H9 (cell line): ENCODE data around the gene SNTG2. TPM values are rescaled to one million over a fixed set of nuclear protein-coding genes. Genes with fewer than 3 reads are reported as not detected.

Experiments
- DNase-seq: peaks from one replicate; pipeline ENCODE4 v3.0.0-alpha.2; 2017
- H2AFZ ChIP-seq: one replicate; pipeline ENCODE4 v1.6.1; 2013; ENCODE audit warnings: mild to moderate bottlenecking, low read length, control low read depth, moderate library complexity
- H2AK5ac ChIP-seq: 2 replicates; pipeline ENCODE4 v1.6.1; 2013; ENCODE audit warnings: low read length, control low read depth, mixed read lengths; ENCODE audit not compliant: insufficient read length
- H2BK120ac ChIP-seq: one replicate; pipeline ENCODE4 v1.6.1; 2013; ENCODE audit warnings: low read depth, mild to moderate bottlenecking, low read length, control low read depth, inconsistent platforms; ENCODE audit not compliant: poor library complexity, severe bottlenecking
- H2BK12ac ChIP-seq: 2 replicates; pipeline ENCODE4 v1.6.1; 2013; ENCODE audit warnings: low read length, control low read depth, mixed read lengths, low read depth; ENCODE audit not compliant: insufficient read length
- H2BK15ac ChIP-seq: 2 replicates; pipeline ENCODE4 v1.6.1; 2013; ENCODE audit warnings: low read depth, low read length, control low read depth
- H2BK20ac ChIP-seq: one replicate; pipeline ENCODE4 v1.6.1; 2013; ENCODE audit warnings: low read depth, mild to moderate bottlenecking, low read length, control low read depth, inconsistent platforms; ENCODE audit not compliant: poor library complexity, severe bottlenecking
- H2BK5ac ChIP-seq: 2 replicates; pipeline ENCODE4 v1.6.1; 2013; ENCODE audit warnings: low read length, control low read depth, mixed read lengths; ENCODE audit not compliant: insufficient read length
- H3K14ac ChIP-seq: 2 replicates; pipeline ENCODE4 v1.6.1; 2013; ENCODE audit warnings: low read length, control low read depth; ENCODE audit not compliant: insufficient read depth
- H3K18ac ChIP-seq: 2 replicates; pipeline ENCODE4 v1.6.1; 2013; ENCODE audit warnings: low read depth, mild to moderate bottlenecking, mixed read lengths, low read length, control low read depth; ENCODE audit not compliant: insufficient read length
- H3K23ac ChIP-seq: 2 replicates; pipeline ENCODE4 v1.6.1; 2013; ENCODE audit warnings: low read length, control low read depth, mixed read lengths, low read depth; ENCODE audit not compliant: insufficient read length
- H3K23me2 ChIP-seq: 2 replicates; pipeline ENCODE4 v1.6.1; 2013; ENCODE audit warnings: low read depth, mild to moderate bottlenecking, mixed read lengths, low read length, control low read depth; ENCODE audit not compliant: insufficient read length, poor library complexity, severe bottlenecking
- H3K27ac ChIP-seq: 2 replicates; pipeline ENCODE4 v1.5.1; 2013; ENCODE audit warnings: low read length, control low read depth, mixed read lengths, low read depth; ENCODE audit not compliant: insufficient read length
- H3K27me3 ChIP-seq: 2 replicates; pipeline ENCODE4 v1.6.1; 2013; ENCODE audit warnings: low read length, control low read depth, inconsistent platforms; ENCODE audit not compliant: insufficient read depth
- H3K4ac ChIP-seq: 2 replicates; pipeline ENCODE4 v1.6.1; 2013; ENCODE audit warnings: low read depth, mild to moderate bottlenecking, control low read depth, inconsistent platforms, low read length, moderate library complexity
- H3K4me1 ChIP-seq: 2 replicates; pipeline ENCODE4 v1.6.1; 2013; ENCODE audit warnings: low read length, control low read depth, inconsistent platforms; ENCODE audit not compliant: insufficient read depth
- H3K4me2 ChIP-seq: 2 replicates; pipeline ENCODE4 v1.6.1; 2013; ENCODE audit warnings: low read length, control low read depth, mixed read lengths; ENCODE audit not compliant: insufficient read length, insufficient read depth
- H3K56ac ChIP-seq: 2 replicates; pipeline ENCODE4 v1.6.1; 2013; ENCODE audit warnings: low read depth, mild to moderate bottlenecking, mixed read lengths, low read length, control low read depth; ENCODE audit not compliant: insufficient read length
- H3K79me1 ChIP-seq: 2 replicates; pipeline ENCODE4 v1.6.1; 2013; ENCODE audit warnings: low read depth, mild to moderate bottlenecking, moderate library complexity, low read length, control low read depth, inconsistent platforms; ENCODE audit not compliant: insufficient read depth, poor library complexity, severe bottlenecking
- H3K79me2 ChIP-seq: 2 replicates; pipeline ENCODE4 v1.6.1; 2013; ENCODE audit warnings: low read length, control low read depth, inconsistent platforms; ENCODE audit not compliant: insufficient read depth
- H3K9ac ChIP-seq: 2 replicates; pipeline ENCODE4 v1.6.1; 2013; ENCODE audit warnings: low read length, control low read depth, mixed read lengths; ENCODE audit not compliant: insufficient read length; ENCODE audit errors: extremely low read depth
- H3K9me3 ChIP-seq: one replicate; pipeline ENCODE4 v1.6.1; 2013; ENCODE audit warnings: low read depth, low read length, inconsistent platforms; ENCODE audit not compliant: control insufficient read depth
- H3T11ph ChIP-seq: one replicate; pipeline ENCODE4 v1.6.1; 2013; ENCODE audit warnings: mild to moderate bottlenecking, low read length, control low read depth, inconsistent platforms
- H4K20me1 ChIP-seq: one replicate; pipeline ENCODE4 v1.6.1; 2013; ENCODE audit not compliant: control insufficient read depth, insufficient read length, insufficient read depth
- H4K5ac ChIP-seq: 2 replicates; pipeline ENCODE4 v1.6.1; 2013; ENCODE audit warnings: low read depth, mild to moderate bottlenecking, mixed read lengths, low read length, control low read depth; ENCODE audit not compliant: insufficient read length
- H4K8ac ChIP-seq: replicated peaks from 2 replicates; pipeline ENCODE4 v1.6.1; 2013; ENCODE audit warnings: low read length, control low read depth, mixed read lengths, low read depth; ENCODE audit not compliant: insufficient read length
- H4K91ac ChIP-seq: 2 replicates; pipeline ENCODE4 v1.6.1; 2013; ENCODE audit warnings: low read depth, mild to moderate bottlenecking, moderate library complexity, mixed read lengths, low read length, control low read depth; ENCODE audit not compliant: insufficient read length
- H3K27ac Mint-ChIP-seq, 3 experiments: 2 replicates in 2 of 3; 3 replicates in 1 of 3; pipeline ENCODE4 v1.8.0; 2020 to 2021; ENCODE audit warnings: mixed read lengths in 3 of 3, mild to moderate bottlenecking in 1 of 3, moderate library complexity in 1 of 3
- H3K27me3 Mint-ChIP-seq: 2 replicates; pipeline ENCODE4 v1.8.0; 2021; ENCODE audit warnings: low read depth, mild to moderate bottlenecking, moderate library complexity, mixed read lengths
- H3K36me3 Mint-ChIP-seq, 3 experiments: 2 replicates in 2 of 3; 3 replicates in 1 of 3; pipeline ENCODE4 v1.8.0; 2020 to 2021; ENCODE audit warnings: low read depth in 3 of 3, mixed read lengths in 3 of 3; ENCODE audit not compliant: insufficient read depth in 1 of 3
- H3K4me1 Mint-ChIP-seq, 2 experiments: 2 replicates each; pipeline ENCODE4 v1.8.0; 2020; ENCODE audit warnings: mixed read lengths in 2 of 2
- H3K4me3 Mint-ChIP-seq, 2 experiments: 2 replicates in 1 of 2; 3 replicates in 1 of 2; pipeline ENCODE4 v1.8.0; 2020 to 2021; ENCODE audit warnings: mild to moderate bottlenecking in 2 of 2, mixed read lengths in 2 of 2, moderate library complexity in 1 of 2
- H3K9me3 Mint-ChIP-seq, 2 experiments: 2 replicates in 1 of 2; 3 replicates in 1 of 2; pipeline ENCODE4 v1.8.0; 2020; ENCODE audit warnings: mild to moderate bottlenecking in 2 of 2, mixed read lengths in 2 of 2, moderate library complexity in 1 of 2
- WGBS: extraction: QIAGEN DNeasy Blood & Tissue Kit; methylation state at CpG from one replicate; pipeline ENCODE4 v1.1.7; 2013; ENCODE audit warnings: missing lambda C conversion rate, low lambda C conversion rate, mixed read lengths; ENCODE audit not compliant: insufficient read length; ENCODE audit errors: extremely low coverage; 5-methylcytosine and 5-hydroxymethylcytosine counted together
- total RNA-seq: library from RNA; stranded (reverse); gene quantifications from 2 replicates; pipeline ENCODE4 v1.2.1, GENCODE V29; 2021
- TF ChIP-seq, protein P1 (sequence below): fragments of 200-600 bp; sonication (generic); conservative IDR thresholded peaks from 3 replicates; pipeline ENCODE4 v1.8.0; 2021; ENCODE audit warnings: antibody characterized with exemption, mild to moderate bottlenecking

SNTG2 gene
- total RNA-seq, 1 experiment from 2014 or later: 13.2 TPM

- H3K56ac ChIP-seq: no peak overlapping the region
- H3K36me3 Mint-ChIP-seq: peaks cover 81 to 85% (median 84%) of the 10 kb centered on the region in 3 experiments
- TF ChIP-seq, protein P1, sequence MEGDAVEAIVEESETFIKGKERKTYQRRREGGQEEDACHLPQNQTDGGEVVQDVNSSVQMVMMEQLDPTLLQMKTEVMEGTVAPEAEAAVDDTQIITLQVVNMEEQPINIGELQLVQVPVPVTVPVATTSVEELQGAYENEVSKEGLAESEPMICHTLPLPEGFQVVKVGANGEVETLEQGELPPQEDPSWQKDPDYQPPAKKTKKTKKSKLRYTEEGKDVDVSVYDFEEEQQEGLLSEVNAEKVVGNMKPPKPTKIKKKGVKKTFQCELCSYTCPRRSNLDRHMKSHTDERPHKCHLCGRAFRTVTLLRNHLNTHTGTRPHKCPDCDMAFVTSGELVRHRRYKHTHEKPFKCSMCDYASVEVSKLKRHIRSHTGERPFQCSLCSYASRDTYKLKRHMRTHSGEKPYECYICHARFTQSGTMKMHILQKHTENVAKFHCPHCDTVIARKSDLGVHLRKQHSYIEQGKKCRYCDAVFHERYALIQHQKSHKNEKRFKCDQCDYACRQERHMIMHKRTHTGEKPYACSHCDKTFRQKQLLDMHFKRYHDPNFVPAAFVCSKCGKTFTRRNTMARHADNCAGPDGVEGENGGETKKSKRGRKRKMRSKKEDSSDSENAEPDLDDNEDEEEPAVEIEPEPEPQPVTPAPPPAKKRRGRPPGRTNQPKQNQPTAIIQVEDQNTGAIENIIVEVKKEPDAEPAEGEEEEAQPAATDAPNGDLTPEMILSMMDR: no peak
Measured at GRCh38 chr2:1170241-1170640, 219.6 kb downstream of the SNTG2 start.

More at GRCh38 chr2:1170241-1170640, 219.6 kb downstream of the SNTG2 start:
- peak overlapping the region in 1 of 3 experiments; percentile 32; a peak in 1 of 7 replicates for H3K27ac Mint-ChIP-seq
- WGBS: no CpG with 5 or more reads among the region's 15 CpGs
- Histone ChIP-seq H3K27me3 (no peaks in the 10 kb centered on the region), H2BK15ac (no peak overlapping the region), H3K9me3 (peaks cover 40% of the 10 kb centered on the region), H3K79me1 (no peaks in the 10 kb centered on the region), H3K79me2 (no peaks in the 10 kb centered on the region), H3K4ac (no peak overlapping the region), H2AFZ (no peak overlapping the region), H2BK5ac (no peak overlapping the region), H4K5ac (no peak overlapping the region), H3K4me2 (no peak overlapping the region), H2BK12ac (no peak overlapping the region), H3K14ac (no peak overlapping the region), H3K18ac (no peak overlapping the region), H2BK20ac (no peak overlapping the region), H3K27ac (no peak overlapping the region), H2BK120ac (no peak overlapping the region), H4K91ac (no peak overlapping the region), H3K9ac (no peak overlapping the region), H3T11ph (no peak overlapping the region), H3K4me1 (no peaks in the 10 kb centered on the region; the same call in 1 of the 2 replicates), H4K20me1 (no peaks in the 10 kb centered on the region), H3K23me2 (no peaks in the 10 kb centered on the region), H4K8ac (no peak overlapping the region), H2AK5ac (no peak overlapping the region), H3K23ac (no peak overlapping the region)
- H3K9me3 Mint-ChIP-seq: peaks cover 53 to 54% of the 10 kb centered on the region in 2 experiments
- peaks cover 5 to 8% of the 10 kb centered on the region in 2 experiments; a peak in 3 of 4 replicates for H3K4me1 Mint-ChIP-seq
- no peaks in the 10 kb centered on the region for H3K27me3 Mint-ChIP-seq
- DNase-seq: no peak
- no peak overlapping the region for H3K4me3 Mint-ChIP-seq
